ENCODE results near the gene NPM1.
"Not testable (repeated sequence)": the region's sequence is repeated elsewhere in the genome, so short reads cannot be mapped to it uniquely, and the experiment has no call there.

Gene NPM1

GRCh38 chr5:171387345-171387969 lies at the start of gene NPM1:
TSS of gene NPM1 (plus strand) at chr5:171387849. CDS start at chr5:171387949, 100 bp downstream.
- peak; percentile 93 to 97 for DNase-seq (ENCODE audit: low read depth in 2 of 2, low spot score in 1 of 2)

- no peak for DNase-seq (ENCODE audit: low read depth in 2 of 2, low spot score in 1 of 2)
Measured at GRCh38 chr5:171340042-171340441, 47.6 kb upstream of the NPM1 start.

- no peak for DNase-seq (ENCODE audit: low read depth in 2 of 2, low spot score in 1 of 2)
Measured at GRCh38 chr5:171340491-171340890, 47.2 kb upstream of the NPM1 start.

- DNase-seq (ENCODE audit: low read depth in 2 of 2, low spot score in 1 of 2) = no peak
Measured at GRCh38 chr5:171342362-171343111, 45.1 kb upstream of the NPM1 start.

GRCh38 chr5:171344936-171345608 lies 42.6 kb upstream of the NPM1 start:
- DNase-seq (ENCODE audit: low read depth in 2 of 2, low spot score in 1 of 2) = no peak

- no peak for DNase-seq (ENCODE audit: low read depth in 2 of 2, low spot score in 1 of 2)
Measured at GRCh38 chr5:171351536-171352073, 36.0 kb upstream of the NPM1 start.

GRCh38 chr5:171355302-171355724 lies 32.3 kb upstream of the NPM1 start:
- no peak for DNase-seq (ENCODE audit: low read depth in 2 of 2, low spot score in 1 of 2)

- DNase-seq (ENCODE audit: low read depth in 2 of 2, low spot score in 1 of 2) = no peak
Measured at GRCh38 chr5:171357843-171358242, 29.8 kb upstream of the NPM1 start.

GRCh38 chr5:171361151-171361550 lies 26.5 kb upstream of the NPM1 start:
- not testable (repeated sequence) for DNase-seq (ENCODE audit: low read depth in 2 of 2, low spot score in 1 of 2)

GRCh38 chr5:171363249-171363648 lies 24.4 kb upstream of the NPM1 start:
- DNase-seq (ENCODE audit: low read depth in 2 of 2, low spot score in 1 of 2) = not testable (repeated sequence)

GRCh38 chr5:171363846-171364245 lies 23.8 kb upstream of the NPM1 start:
- no peak for DNase-seq (ENCODE audit: low read depth in 2 of 2, low spot score in 1 of 2)

GRCh38 chr5:171365351-171365750 lies 22.3 kb upstream of the NPM1 start:
- no peak for DNase-seq (ENCODE audit: low read depth in 2 of 2, low spot score in 1 of 2)

GRCh38 chr5:171366645-171367044 lies 21.0 kb upstream of the NPM1 start:
- DNase-seq (ENCODE audit: low read depth in 2 of 2, low spot score in 1 of 2) = no peak

GRCh38 chr5:171367424-171368370 lies 20.0 kb upstream of the NPM1 start:
- no peak for DNase-seq (ENCODE audit: low read depth in 2 of 2, low spot score in 1 of 2)

- DNase-seq (ENCODE audit: low read depth in 2 of 2, low spot score in 1 of 2) = no peak
Measured at GRCh38 chr5:171369056-171369455, 18.6 kb upstream of the NPM1 start.

- no peak for DNase-seq (ENCODE audit: low read depth in 2 of 2, low spot score in 1 of 2)
Measured at GRCh38 chr5:171369898-171370297, 17.8 kb upstream of the NPM1 start.

- not testable (repeated sequence) for DNase-seq (ENCODE audit: low read depth in 2 of 2, low spot score in 1 of 2)
Measured at GRCh38 chr5:171370881-171371280, 16.8 kb upstream of the NPM1 start.

GRCh38 chr5:171371326-171371725 lies 16.3 kb upstream of the NPM1 start:
- DNase-seq (ENCODE audit: low read depth in 2 of 2, low spot score in 1 of 2) = no peak

- DNase-seq (ENCODE audit: low read depth in 2 of 2, low spot score in 1 of 2) = no peak
Measured at GRCh38 chr5:171379961-171380360, 7.7 kb upstream of the NPM1 start.

- not testable (repeated sequence) for DNase-seq (ENCODE audit: low read depth in 2 of 2, low spot score in 1 of 2)
Measured at GRCh38 chr5:171384416-171384815, 3.2 kb upstream of the NPM1 start.

GRCh38 chr5:171384999-171385398 lies 2.6 kb upstream of the NPM1 start:
- not testable (repeated sequence) for DNase-seq (ENCODE audit: low read depth in 2 of 2, low spot score in 1 of 2)
